AG04449 (cell line): ENCODE results near the gene CHCHD6.

Experiments
- CTCF ChIA-PET: fragments of 350-600 bp; formaldehyde crosslinking; extraction: SDS; loops from one replicate; lab custom pipeline; 2021; ENCODE audit warnings: antibody characterized with exemption; lab: Yijun Ruan, JAX
- POLR2A ChIA-PET: fragments of 400-600, 350-600 bp; formaldehyde crosslinking; extraction: SDS; loops from one replicate; lab custom pipeline; 2020; ENCODE audit warnings: antibody characterized with exemption, inconsistent platforms; lab: Yijun Ruan, JAX
- DNase-seq: peaks from one replicate; pipeline ENCODE4 v3.0.0-alpha.2; 2010; ENCODE audit warnings: low read depth, low spot score
- H3K4me3 ChIP-seq: 2 replicates; pipeline ENCODE4 v1.5.1; 2011; ENCODE audit warnings: low read depth, mild to moderate bottlenecking, control low read depth, low read length
- CTCF ChIP-seq: IDR thresholded peaks from one replicate; pipeline ENCODE4 v1.5.1; 2011; ENCODE audit warnings: mild to moderate bottlenecking, moderate library complexity, low read length, control low read depth, inconsistent platforms; ENCODE audit not compliant: insufficient read depth; ENCODE audit errors: missing control alignments

Gene CHCHD6

GRCh38 chr3:126703512-126704493 lies at the start of gene CHCHD6:
Gene CHCHD6, plus strand, starts transcription at chr3:126704240. Its CDS starts 73 bp downstream, at chr3:126704313.
- DNase-seq, result peak; percentile 71
- POLR2A ChIA-PET, result no interaction called here
- peak within 1 kb of the TSS; percentile 66 for H3K4me3 ChIP-seq
- CTCF ChIA-PET, result interaction anchor here (1.0 to 3.9 kb wide), 6 partner anchors 9 to 841 kb away, joined by 3 to 19 read pairs (median 4); partner anchors contain the start of gene PLXNA1
- peak; percentile 26 for TF ChIP-seq CTCF

GRCh38 chr3:126654571-126655383 lies 49.3 kb upstream of the CHCHD6 start, which contains the start of gene TXNRD3:
Gene TXNRD3, minus strand, starts transcription at chr3:126655124.
- ChIA-PET POLR2A (interaction anchor here (0.7 kb wide), 1 partner anchor 34 kb away, joined by 4 read pairs; no protein-coding TSS in a partner anchor), CTCF (interaction anchor here (0.9 to 3.7 kb wide), 7 partner anchors 25 to 889 kb away, joined by 3 to 14 read pairs (median 3); no protein-coding TSS in a partner anchor)
- DNase-seq, result no peak
- no peak for TF ChIP-seq CTCF
- peak within 1 kb of the TSS; percentile 68 for H3K4me3 ChIP-seq

GRCh38 chr3:126655887-126656286 lies 48.2 kb upstream of the CHCHD6 start:
- DNase-seq, result no peak

GRCh38 chr3:126656371-126657134 lies 47.5 kb upstream of the CHCHD6 start:
- POLR2A ChIA-PET, result no interaction called here

More at GRCh38 chr3:126655887-126656286, 48.2 kb upstream of the CHCHD6 start:
- POLR2A ChIA-PET, result no interaction called here
- no peak for TF ChIP-seq CTCF
- CTCF ChIA-PET, result interaction anchor here (0.8 to 3.7 kb wide), 2 partner anchors 9 to 24 kb away, joined by 3 to 14 read pairs; no protein-coding TSS in a partner anchor
- H3K4me3 ChIP-seq, result no peak overlapping the region

More at GRCh38 chr3:126656371-126657134, 47.5 kb upstream of the CHCHD6 start:
- no peak for DNase-seq
- H3K4me3 ChIP-seq, result no peak overlapping the region
- TF ChIP-seq CTCF, result no peak
- CTCF ChIA-PET, result interaction anchor here (1.3 to 5.0 kb wide), 3 partner anchors 10 to 23 kb away, joined by 4 to 29 read pairs (median 14); no protein-coding TSS in a partner anchor
